Bronchial epithelial cell (primary cell): ENCODE results near the gene ISYNA1. TPM values are rescaled to one million over a fixed set of nuclear protein-coding genes. Genes with fewer than 3 reads are reported as not detected.

Experiments used
- DNase-seq: peaks from one replicate; pipeline ENCODE4 v3.0.0-alpha.2; 2010; ENCODE audit warnings: low read depth
- FAIRE-seq: peaks from 2 replicates; lab custom pipeline; 2011; peaks lifted over from hg19 to GRCh38; lab: Jason Lieb, UNC
- H3K27me3 ChIP-seq: 2 replicates; pipeline ENCODE4 v1.5.1; 2011; ENCODE audit warnings: low read length; ENCODE audit not compliant: control insufficient read depth, insufficient read depth
- H3K36me3 ChIP-seq: 2 replicates; pipeline ENCODE4 v1.5.1; 2011; ENCODE audit warnings: low read length; ENCODE audit not compliant: control insufficient read depth, insufficient read depth
- H3K4me3 ChIP-seq: 2 replicates; pipeline ENCODE4 v1.5.1; 2011; ENCODE audit warnings: mild to moderate bottlenecking, low read depth, low read length, control low read depth
- total RNA-seq: library from RNA; depleted of rRNA; stranded (reverse); fragments of >200 nt; gene quantifications from 2 replicates; pipeline ENCODE4 v1.2.1, GENCODE V29; 2014
- TF ChIP-seq, protein P1 (sequence below): IDR thresholded peaks from 2 replicates; pipeline ENCODE4 v1.5.1; 2011; ENCODE audit warnings: mild to moderate bottlenecking, moderate library complexity, low read length, control low read depth, inconsistent platforms; ENCODE audit not compliant: insufficient read depth, severe bottlenecking

ISYNA1 gene
- total RNA-seq, 1 donor from 2014 or later = 15.3 TPM

DNA sequence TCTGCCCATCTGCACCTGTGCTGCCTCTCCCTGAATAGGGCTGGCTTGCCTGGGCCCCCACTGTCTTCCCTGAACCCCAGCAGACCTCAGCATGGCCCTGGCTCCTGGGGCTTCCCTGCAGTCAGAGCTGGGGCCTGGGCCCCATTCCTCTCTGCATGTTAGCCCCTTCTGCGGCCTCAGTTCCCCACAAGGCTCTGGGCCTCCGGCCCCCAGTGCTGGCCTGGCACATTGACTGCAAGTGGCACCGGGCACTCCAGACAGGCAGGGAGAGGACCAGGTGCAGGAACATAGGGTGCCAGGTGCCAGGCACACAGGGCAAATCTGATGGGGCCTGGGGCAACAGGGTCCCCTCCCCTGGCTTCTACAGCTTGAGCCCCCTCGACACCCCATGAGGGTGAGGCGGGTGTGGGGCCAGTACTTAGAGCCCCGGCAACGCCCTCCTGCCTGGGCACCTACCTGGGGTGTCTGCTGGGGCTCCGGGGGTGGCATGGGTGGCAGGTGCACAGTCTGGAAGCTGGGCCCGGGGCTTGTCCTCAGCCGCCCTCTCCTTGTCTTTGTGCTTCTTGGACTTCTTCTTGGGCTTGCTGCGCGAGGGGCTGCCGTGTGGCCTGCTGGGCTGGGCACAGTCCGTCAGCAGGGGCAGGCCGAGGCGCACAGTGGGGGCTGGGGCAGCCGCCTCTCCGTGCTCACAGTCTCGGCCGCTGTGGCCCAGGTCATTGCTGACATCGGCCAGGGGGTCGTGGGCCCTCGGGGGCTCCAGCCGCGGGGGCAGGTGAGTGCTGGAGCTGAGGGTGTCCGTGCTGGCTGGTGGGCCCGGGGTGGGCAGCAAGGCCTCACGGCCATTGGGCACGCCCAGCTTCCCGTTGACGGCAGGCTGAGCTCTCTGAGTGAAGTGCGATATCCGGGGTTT lies 12.3 kb upstream of the ISYNA1 start:
- TF ChIP-seq, protein P1, sequence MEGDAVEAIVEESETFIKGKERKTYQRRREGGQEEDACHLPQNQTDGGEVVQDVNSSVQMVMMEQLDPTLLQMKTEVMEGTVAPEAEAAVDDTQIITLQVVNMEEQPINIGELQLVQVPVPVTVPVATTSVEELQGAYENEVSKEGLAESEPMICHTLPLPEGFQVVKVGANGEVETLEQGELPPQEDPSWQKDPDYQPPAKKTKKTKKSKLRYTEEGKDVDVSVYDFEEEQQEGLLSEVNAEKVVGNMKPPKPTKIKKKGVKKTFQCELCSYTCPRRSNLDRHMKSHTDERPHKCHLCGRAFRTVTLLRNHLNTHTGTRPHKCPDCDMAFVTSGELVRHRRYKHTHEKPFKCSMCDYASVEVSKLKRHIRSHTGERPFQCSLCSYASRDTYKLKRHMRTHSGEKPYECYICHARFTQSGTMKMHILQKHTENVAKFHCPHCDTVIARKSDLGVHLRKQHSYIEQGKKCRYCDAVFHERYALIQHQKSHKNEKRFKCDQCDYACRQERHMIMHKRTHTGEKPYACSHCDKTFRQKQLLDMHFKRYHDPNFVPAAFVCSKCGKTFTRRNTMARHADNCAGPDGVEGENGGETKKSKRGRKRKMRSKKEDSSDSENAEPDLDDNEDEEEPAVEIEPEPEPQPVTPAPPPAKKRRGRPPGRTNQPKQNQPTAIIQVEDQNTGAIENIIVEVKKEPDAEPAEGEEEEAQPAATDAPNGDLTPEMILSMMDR = no peak
- Histone ChIP-seq H3K36me3 (peaks cover 38% of the 10 kb centered on the region), H3K27me3 (no peaks in the 10 kb centered on the region), H3K4me3 (no peak overlapping the region)
- FAIRE-seq (no peak), DNase-seq (no peak)

DNA sequence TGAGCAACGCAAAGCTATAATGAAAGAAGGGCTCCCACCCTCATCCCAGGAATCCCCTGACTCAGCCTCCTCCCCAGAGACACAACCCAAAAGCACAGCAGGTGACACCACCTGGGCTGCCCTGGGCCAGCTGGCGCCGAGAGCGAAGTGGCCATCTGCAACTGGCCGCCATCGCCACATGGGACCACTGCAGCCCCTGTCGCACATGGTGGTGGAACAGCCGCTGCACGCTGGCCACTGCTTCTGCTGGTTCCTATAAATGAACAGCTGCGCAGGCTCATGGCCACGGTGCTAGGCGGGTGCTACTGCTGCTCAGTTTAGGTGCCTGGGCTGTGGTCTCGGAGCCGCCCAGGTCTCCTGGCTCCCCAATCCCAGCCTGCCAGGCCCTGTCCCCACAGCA lies 11.6 kb upstream of the ISYNA1 start:
- DNase-seq (no peak), FAIRE-seq (no peak)
- TF ChIP-seq, protein P1 = no peak
- H3K4me3 ChIP-seq = no peak overlapping the region
- H3K27me3 ChIP-seq = no peaks in the 10 kb centered on the region
- peaks cover 44% of the 10 kb centered on the region for H3K36me3 ChIP-seq

DNA sequence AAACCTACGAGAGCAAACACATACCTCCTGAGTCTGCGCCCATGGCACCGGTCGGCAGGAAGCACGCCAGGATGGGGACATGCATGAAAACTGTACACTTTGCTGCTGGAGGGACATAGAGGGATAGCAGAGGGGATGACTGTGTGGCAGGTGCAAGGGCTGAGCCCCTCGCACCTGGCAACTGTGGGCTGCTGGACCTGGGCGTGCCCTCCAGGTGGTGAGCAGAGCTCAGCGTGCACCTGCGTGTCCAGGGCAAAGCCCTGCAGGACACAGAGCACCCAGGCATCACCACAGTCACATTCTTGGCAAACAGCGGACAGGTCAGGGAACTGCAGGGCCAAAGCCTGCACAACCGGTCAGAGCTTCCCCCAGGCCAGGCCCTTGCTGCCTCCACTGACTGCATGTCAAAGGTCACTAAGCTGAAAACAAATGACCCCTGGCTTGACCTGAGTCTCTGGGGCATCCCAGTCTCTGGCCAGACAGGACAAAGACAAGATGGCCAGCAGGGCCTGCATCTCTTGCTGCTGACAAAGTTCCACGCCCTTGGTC lies 9.0 kb upstream of the ISYNA1 start:
- peaks cover 53% of the 10 kb centered on the region for H3K36me3 ChIP-seq
- no peak for FAIRE-seq

DNA sequence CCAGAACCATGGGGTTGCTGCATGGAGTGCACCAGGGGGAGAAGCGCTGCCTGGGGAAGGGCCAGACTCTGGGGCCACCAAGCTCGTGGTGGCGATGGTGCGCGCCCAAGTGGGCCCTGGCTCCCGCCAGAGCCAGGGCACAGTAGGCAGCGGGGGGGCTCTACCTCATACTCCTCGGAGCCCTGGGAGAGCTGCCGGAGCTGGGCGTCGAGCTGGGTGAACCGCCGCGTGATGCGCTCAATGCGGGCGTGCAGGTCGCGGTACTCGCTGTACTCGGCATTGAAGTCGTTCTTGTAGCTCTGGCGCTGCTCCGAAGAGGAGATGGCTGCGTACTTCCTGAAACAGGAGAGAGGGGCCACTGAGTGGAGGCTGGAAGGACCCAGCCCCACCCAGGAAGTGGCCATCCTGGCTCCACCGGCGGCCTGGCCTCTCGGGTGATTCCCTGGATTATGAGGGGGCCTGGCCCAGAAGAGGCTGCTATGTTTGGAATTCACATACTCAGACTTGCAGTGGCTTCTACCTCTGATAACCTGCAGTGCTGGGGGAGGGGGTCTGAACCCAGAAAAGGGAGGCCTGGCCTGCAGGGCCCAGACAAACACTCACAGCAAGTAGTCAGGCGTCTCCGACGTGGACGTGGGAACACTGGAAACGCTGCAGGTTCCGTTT lies 8.3 kb upstream of the ISYNA1 start:
- DNase-seq (no peak), FAIRE-seq (no peak)
- TF ChIP-seq, protein P1 = no peak
- no peak overlapping the region for H3K4me3 ChIP-seq
- H3K27me3 ChIP-seq = no peaks in the 10 kb centered on the region
- H3K36me3 ChIP-seq = peaks cover 52% of the 10 kb centered on the region

More for the DNA sequence above, 9.0 kb upstream of the ISYNA1 start:
- no peak for DNase-seq
- no peak overlapping the region for H3K4me3 ChIP-seq
- no peaks in the 10 kb centered on the region for H3K27me3 ChIP-seq
- TF ChIP-seq, protein P1 = no peak

DNA sequence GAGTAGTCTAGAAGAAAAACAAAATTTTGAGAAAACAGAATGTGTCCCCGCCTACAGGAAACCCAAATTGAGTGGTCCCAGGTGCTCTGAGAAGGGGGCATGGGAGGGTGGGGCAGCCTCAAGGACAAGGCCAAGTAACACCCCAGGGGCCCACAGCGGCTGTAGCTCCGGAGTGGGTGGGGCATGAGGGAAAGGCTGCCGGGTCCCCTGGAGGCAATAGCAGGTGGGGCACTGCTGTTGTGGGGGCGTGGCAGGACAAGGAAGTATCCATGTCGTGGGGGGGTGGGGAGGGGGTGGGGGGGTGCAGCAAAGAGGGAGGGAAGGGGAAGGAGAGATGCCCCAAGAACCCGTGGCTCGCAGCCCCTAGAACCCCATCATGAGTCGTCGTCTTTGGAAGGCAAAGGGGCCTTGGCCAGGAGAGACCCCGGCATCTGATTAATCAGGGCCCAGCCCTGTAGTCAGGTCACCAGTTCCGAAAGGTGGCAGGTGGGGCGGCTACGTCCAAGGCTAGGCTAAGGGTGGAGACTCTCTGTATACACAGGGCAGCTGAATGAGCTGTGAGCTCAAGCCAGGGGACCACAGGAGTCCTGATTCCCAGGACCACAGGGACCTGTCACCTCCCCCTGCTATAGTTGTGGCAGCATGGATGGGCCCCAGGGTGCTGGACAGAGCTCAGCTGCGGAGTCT lies 7.5 kb upstream of the ISYNA1 start:
- Histone ChIP-seq H3K4me3 (no peak overlapping the region), H3K27me3 (no peaks in the 10 kb centered on the region), H3K36me3 (peaks cover 46% of the 10 kb centered on the region)
- FAIRE-seq (no peak), DNase-seq (no peak)
- TF ChIP-seq, protein P1 = no peak
